ENCODE data around the gene ATRX. TPM values are rescaled to one million over a fixed set of nuclear protein-coding genes. Genes with fewer than 3 reads are reported as not detected.

The ATRX gene
- total and polyA plus RNA-seq, 2 donors (not counting 3 experiments of a cell fraction or from before 2014, with no cell fraction given), result 23.5 to 101 TPM

DNA sequence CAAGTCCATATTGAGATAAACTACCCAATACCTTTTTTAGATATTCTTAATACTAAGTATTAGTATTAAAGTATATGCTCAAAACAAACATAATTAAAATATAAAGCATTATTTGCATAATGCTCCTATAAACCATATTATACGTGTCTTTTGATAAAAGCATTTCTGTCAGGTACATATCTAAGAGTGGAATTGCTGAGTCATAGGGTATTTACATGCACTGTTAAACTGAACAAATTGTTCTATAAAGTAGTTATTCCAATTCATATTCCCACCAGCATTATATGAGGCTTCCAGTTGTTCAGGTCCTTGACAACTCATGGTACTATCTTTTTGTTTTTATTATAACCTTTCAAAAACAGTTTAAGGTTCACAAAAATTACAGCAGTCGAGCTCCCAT is 224.6 kb downstream of the ATRX start:
- CTCF ChIA-PET, result no interaction called here
- no peaks in the 10 kb centered on the region for H3K36me3 ChIP-seq (ENCODE audit: control insufficient read depth in 2 of 2, extremely low read depth in 1 of 2, insufficient read depth in 2 of 2, low read length in 2 of 2)
- no TSS peak for BruUV-seq (replicated peaks)
- intact Hi-C loops (cut with micrococcal nuclease) (no loop called here), dilution Hi-C loops (cut with MboI; ENCODE audit: extremely low pct_ligation_motif_present, low sequenced_read_pairs) (no loop called here)
- no peak overlapping the region for H2AFZ ChIP-seq (ENCODE audit: low read depth, low read length)
- H3K79me2 ChIP-seq (ENCODE audit: control insufficient read depth, insufficient read depth, low read length), result no peaks in the 10 kb centered on the region
- no peaks in the 10 kb centered on the region for H3K4me1 ChIP-seq (ENCODE audit: control insufficient read depth, extremely low read depth, insufficient read depth, low read length)
- H3K27me3 ChIP-seq (ENCODE audit: control insufficient read depth in 2 of 2, insufficient read depth in 2 of 2, low read length in 2 of 2), result no peaks in the 10 kb centered on the region
- DNase-seq (ENCODE audit: low read depth, low spot score) (no peak), FAIRE-seq (no peak)
- POLR2A ChIA-PET, result no interaction called here
- H3K9me3 ChIP-seq (replicated peaks; ENCODE audit: control insufficient read depth, insufficient read depth, low read length), result no peaks in the 10 kb centered on the region
- TF ChIP-seq MYC (IDR thresholded peaks at IDR 0.05; ENCODE audit: low read depth, low read length) (no peak), POLR2AphosphoS5 (IDR thresholded peaks at IDR 0.05; ENCODE audit: insufficient read depth, low read depth, low read length) (no peak), POLR2A (IDR thresholded peaks at IDR 0.05; ENCODE audit: low read depth, low read length) (no peak), EZH2 (IDR thresholded peaks at IDR 0.05; ENCODE audit: borderline replicate concordance, low read depth, low read length, severe bottlenecking) (no peak), JUN (IDR thresholded peaks at IDR 0.05; ENCODE audit: borderline replicate concordance, insufficient read depth, insufficient read length, low read depth) (no peak), GATA2 (IDR thresholded peaks at IDR 0.05; ENCODE audit: insufficient read depth, insufficient read length, low read depth, low read length) (no peak), FOS (IDR thresholded peaks at IDR 0.05; ENCODE audit: borderline replicate concordance, insufficient read depth, low read length) (no peak)
- TF ChIP-seq, protein P1, sequence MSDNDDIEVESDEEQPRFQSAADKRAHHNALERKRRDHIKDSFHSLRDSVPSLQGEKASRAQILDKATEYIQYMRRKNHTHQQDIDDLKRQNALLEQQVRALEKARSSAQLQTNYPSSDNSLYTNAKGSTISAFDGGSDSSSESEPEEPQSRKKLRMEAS (IDR thresholded peaks at IDR 0.05; ENCODE audit: insufficient read depth, insufficient read length), result no peak
- TF ChIP-seq, protein P2, sequence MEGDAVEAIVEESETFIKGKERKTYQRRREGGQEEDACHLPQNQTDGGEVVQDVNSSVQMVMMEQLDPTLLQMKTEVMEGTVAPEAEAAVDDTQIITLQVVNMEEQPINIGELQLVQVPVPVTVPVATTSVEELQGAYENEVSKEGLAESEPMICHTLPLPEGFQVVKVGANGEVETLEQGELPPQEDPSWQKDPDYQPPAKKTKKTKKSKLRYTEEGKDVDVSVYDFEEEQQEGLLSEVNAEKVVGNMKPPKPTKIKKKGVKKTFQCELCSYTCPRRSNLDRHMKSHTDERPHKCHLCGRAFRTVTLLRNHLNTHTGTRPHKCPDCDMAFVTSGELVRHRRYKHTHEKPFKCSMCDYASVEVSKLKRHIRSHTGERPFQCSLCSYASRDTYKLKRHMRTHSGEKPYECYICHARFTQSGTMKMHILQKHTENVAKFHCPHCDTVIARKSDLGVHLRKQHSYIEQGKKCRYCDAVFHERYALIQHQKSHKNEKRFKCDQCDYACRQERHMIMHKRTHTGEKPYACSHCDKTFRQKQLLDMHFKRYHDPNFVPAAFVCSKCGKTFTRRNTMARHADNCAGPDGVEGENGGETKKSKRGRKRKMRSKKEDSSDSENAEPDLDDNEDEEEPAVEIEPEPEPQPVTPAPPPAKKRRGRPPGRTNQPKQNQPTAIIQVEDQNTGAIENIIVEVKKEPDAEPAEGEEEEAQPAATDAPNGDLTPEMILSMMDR (IDR thresholded peaks at IDR 0.05; ENCODE audit: extremely low read depth in 1 of 2, insufficient read depth in 1 of 2, low read depth in 1 of 2, low read length in 2 of 2), result no peak
- no peaks in the 10 kb centered on the region for H4K20me1 ChIP-seq (replicated peaks; ENCODE audit: control insufficient read depth, extremely low read depth, insufficient read depth, low read length)
- no peak overlapping the region for H3K4me3 ChIP-seq (replicated peaks in 1 of 3; ENCODE audit: insufficient read depth in 1 of 3, low read depth in 1 of 3, low read length in 3 of 3)
- no peak overlapping the region for H3K27ac ChIP-seq (ENCODE audit: insufficient read depth, low read depth, low read length)
- H3K9ac ChIP-seq (replicated peaks; ENCODE audit: extremely low read depth, insufficient read depth, low read length), result no peak overlapping the region
- no peaks in the 10 kb centered on the region for H3K9me1 ChIP-seq (replicated peaks; ENCODE audit: control insufficient read depth, extremely low read depth, insufficient read depth, low read length)
- no peak overlapping the region for H3K4me2 ChIP-seq (ENCODE audit: insufficient read depth, low read length)
